Measurements from ENCODE around the gene DOLK.

Gene DOLK

GRCh38 chr9:128929560-128929959 lies 17.8 kb downstream of the DOLK start:
- DNase-seq, result no peak

GRCh38 chr9:128928624-128929023 lies 18.8 kb downstream of the DOLK start:
- no peak for DNase-seq

GRCh38 chr9:128927731-128928411 lies 19.5 kb downstream of the DOLK start:
- peak; percentile 45 for DNase-seq

- no peak for DNase-seq
Measured at GRCh38 chr9:128923493-128923883, 23.9 kb downstream of the DOLK start.

GRCh38 chr9:128921881-128922763 lies 25.3 kb downstream of the DOLK start:
- no peak for DNase-seq

- no peak for DNase-seq
Measured at GRCh38 chr9:128920381-128921058, 26.9 kb downstream of the DOLK start, which contains the start of gene PHYHD1. Gene PHYHD1, plus strand, starts transcription at chr9:128920982. Its CDS starts 1,342 bp downstream, at chr9:128922324.

GRCh38 chr9:128919402-128920089 lies 27.9 kb downstream of the DOLK start:
- no peak for DNase-seq

GRCh38 chr9:128918921-128919320 lies 28.5 kb downstream of the DOLK start:
- no peak for DNase-seq

GRCh38 chr9:128917151-128917849 lies 30.1 kb downstream of the DOLK start:
- no peak for DNase-seq

- no peak for DNase-seq
Measured at GRCh38 chr9:128916745-128917144, 30.7 kb downstream of the DOLK start.

- DNase-seq, result no peak
Measured at GRCh38 chr9:128916204-128916603, 31.2 kb downstream of the DOLK start.

GRCh38 chr9:128913995-128914772 lies 33.2 kb downstream of the DOLK start:
- no peak for DNase-seq

- no peak for DNase-seq
Measured at GRCh38 chr9:128913048-128913900, 34.1 kb downstream of the DOLK start.

- no peak for DNase-seq
Measured at GRCh38 chr9:128912270-128912853, 35.0 kb downstream of the DOLK start.

- DNase-seq, result no peak
Measured at GRCh38 chr9:128911529-128912035, 35.8 kb downstream of the DOLK start.

GRCh38 chr9:128910906-128911305 lies 36.5 kb downstream of the DOLK start:
- no peak for DNase-seq

- no peak for DNase-seq
Measured at GRCh38 chr9:128909859-128910258, 37.5 kb downstream of the DOLK start.

- no peak for DNase-seq
Measured at GRCh38 chr9:128908372-128908771, 39.0 kb downstream of the DOLK start.

- no peak for DNase-seq
Measured at GRCh38 chr9:128906741-128907140, 40.7 kb downstream of the DOLK start.

GRCh38 chr9:128905964-128906363 lies 41.4 kb downstream of the DOLK start:
- no peak for DNase-seq

Data from effector CD4-positive, alpha-beta T cell (primary cell).